Measurements from ENCODE around the gene EVA1C. TPM values are rescaled to one million over a fixed set of nuclear protein-coding genes. Genes with fewer than 3 reads are reported as not detected.
A peak's percentile ranks its signal among the peaks of the same experiment; 100 is the strongest.

The EVA1C gene
- total and polyA plus RNA-seq, 2 donors (not counting 1 experiment from before 2014, with no cell fraction given): 2.4 to 4.6 TPM

DNA sequence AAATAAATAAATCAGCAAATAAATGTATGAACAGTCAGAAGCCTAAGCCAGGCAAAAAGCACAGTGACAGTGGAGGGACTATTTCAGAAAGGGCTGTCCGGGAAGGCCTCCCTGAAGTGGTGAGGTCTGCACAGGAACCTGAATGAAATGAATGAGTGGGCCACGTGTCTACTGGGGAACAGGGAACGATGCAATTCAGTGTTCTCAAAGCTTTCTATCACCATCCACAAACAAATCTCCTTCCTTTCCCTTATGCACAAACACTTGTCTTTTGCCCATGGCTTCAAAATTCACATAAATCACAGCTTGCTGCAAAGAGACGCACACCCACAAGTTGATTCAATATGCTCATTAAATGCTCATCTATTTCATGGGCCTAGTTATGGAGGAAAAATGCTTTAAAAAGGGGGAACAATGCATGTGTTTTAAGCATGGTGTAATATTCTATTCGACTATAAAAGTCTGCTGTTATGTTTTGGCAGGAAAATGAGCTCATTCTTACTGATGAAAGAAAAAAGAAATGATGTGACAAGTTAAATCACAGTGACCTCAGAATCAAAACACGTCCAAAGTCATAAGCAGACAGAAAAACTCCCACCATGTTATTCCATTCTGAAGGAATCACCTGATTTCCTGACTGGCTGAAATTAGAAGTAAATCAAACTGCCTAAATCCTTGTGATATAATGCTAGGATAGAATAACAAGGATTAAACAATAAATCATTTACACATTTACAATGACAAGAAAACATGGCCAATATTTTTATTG is 41.3 kb upstream of the EVA1C start:
- Histone ChIP-seq H3K27me3 (ENCODE audit: control insufficient read depth, insufficient read depth, low read length) (no peaks in the 10 kb centered on the region), H3K4me3 (replicated peaks in 1 of 4; ENCODE audit: control extremely low read depth in 1 of 4, insufficient read depth in 1 of 4, low read depth in 3 of 4, low read length in 4 of 4) (no peak overlapping the region), H3K4me2 (ENCODE audit: extremely low read depth, insufficient read depth, low read length) (no peak overlapping the region), H3K9ac (ENCODE audit: insufficient read depth, low read length) (no peak overlapping the region), H3K79me2 (ENCODE audit: control insufficient read depth, insufficient read depth, low read length) (peaks cover 6% of the 10 kb centered on the region), H3K27ac (ENCODE audit: insufficient read depth, low read length) (peak overlapping the region; percentile 42), H4K20me1 (ENCODE audit: control insufficient read depth, extremely low read depth, insufficient read depth, low read length) (no peaks in the 10 kb centered on the region), H3K4me1 (ENCODE audit: control insufficient read depth, extremely low read depth, insufficient read depth, low read length) (peaks cover 5% of the 10 kb centered on the region), H3K36me3 (ENCODE audit: control insufficient read depth, insufficient read depth, low read length) (peaks cover 20% of the 10 kb centered on the region), H3K9me3 (ENCODE audit: control insufficient read depth, insufficient read depth, low read depth, low read length) (no peaks in the 10 kb centered on the region), H2AFZ (ENCODE audit: low read length) (no peak overlapping the region)
- TF ChIP-seq, protein P1, sequence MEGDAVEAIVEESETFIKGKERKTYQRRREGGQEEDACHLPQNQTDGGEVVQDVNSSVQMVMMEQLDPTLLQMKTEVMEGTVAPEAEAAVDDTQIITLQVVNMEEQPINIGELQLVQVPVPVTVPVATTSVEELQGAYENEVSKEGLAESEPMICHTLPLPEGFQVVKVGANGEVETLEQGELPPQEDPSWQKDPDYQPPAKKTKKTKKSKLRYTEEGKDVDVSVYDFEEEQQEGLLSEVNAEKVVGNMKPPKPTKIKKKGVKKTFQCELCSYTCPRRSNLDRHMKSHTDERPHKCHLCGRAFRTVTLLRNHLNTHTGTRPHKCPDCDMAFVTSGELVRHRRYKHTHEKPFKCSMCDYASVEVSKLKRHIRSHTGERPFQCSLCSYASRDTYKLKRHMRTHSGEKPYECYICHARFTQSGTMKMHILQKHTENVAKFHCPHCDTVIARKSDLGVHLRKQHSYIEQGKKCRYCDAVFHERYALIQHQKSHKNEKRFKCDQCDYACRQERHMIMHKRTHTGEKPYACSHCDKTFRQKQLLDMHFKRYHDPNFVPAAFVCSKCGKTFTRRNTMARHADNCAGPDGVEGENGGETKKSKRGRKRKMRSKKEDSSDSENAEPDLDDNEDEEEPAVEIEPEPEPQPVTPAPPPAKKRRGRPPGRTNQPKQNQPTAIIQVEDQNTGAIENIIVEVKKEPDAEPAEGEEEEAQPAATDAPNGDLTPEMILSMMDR (conservative IDR thresholded peaks at IDR 0.05 in 1 of 2, IDR thresholded peaks at IDR 0.05 in 1 of 2; ENCODE audit: low read depth in 1 of 2, low read length in 2 of 2): no peak
- no peak for TF ChIP-seq EZH2 (IDR thresholded peaks at IDR 0.05; ENCODE audit: low read length, missing control alignments)
- DNase-seq (ENCODE audit: low read depth in 2 of 2): peak; percentile 33 to 54

- peaks cover 6% of the 10 kb centered on the region for H3K79me2 ChIP-seq (ENCODE audit: control insufficient read depth, insufficient read depth, low read length)
- peak; percentile 64 to 90 for DNase-seq (ENCODE audit: low read depth in 2 of 2)
- H3K4me1 ChIP-seq (ENCODE audit: control insufficient read depth, extremely low read depth, insufficient read depth, low read length): peaks cover 5% of the 10 kb centered on the region
- no peak for TF ChIP-seq EZH2 (IDR thresholded peaks at IDR 0.05; ENCODE audit: low read length, missing control alignments)
- TF ChIP-seq, protein P1 (conservative IDR thresholded peaks at IDR 0.05 in 1 of 2, IDR thresholded peaks at IDR 0.05 in 1 of 2; ENCODE audit: low read depth in 1 of 2, low read length in 2 of 2): no peak
- peak overlapping the region; percentile 38 for H3K27ac ChIP-seq (ENCODE audit: insufficient read depth, low read length)
- no peaks in the 10 kb centered on the region for H3K27me3 ChIP-seq (ENCODE audit: control insufficient read depth, insufficient read depth, low read length)
- H4K20me1 ChIP-seq (ENCODE audit: control insufficient read depth, extremely low read depth, insufficient read depth, low read length): no peaks in the 10 kb centered on the region
- H3K9me3 ChIP-seq (ENCODE audit: control insufficient read depth, insufficient read depth, low read depth, low read length): no peaks in the 10 kb centered on the region
- H3K4me2 ChIP-seq (ENCODE audit: extremely low read depth, insufficient read depth, low read length): peak overlapping the region; percentile 39
- H3K4me3 ChIP-seq (replicated peaks in 1 of 4; ENCODE audit: control extremely low read depth in 1 of 4, insufficient read depth in 1 of 4, low read depth in 3 of 4, low read length in 4 of 4): no peak overlapping the region
- no peak overlapping the region for H2AFZ ChIP-seq (ENCODE audit: low read length)
- peaks cover 15% of the 10 kb centered on the region for H3K36me3 ChIP-seq (ENCODE audit: control insufficient read depth, insufficient read depth, low read length)
- H3K9ac ChIP-seq (ENCODE audit: insufficient read depth, low read length): no peak overlapping the region
These were observed 40.6 kb upstream of the EVA1C start for GRCh38 chr21:32371913-32372314.

DNA sequence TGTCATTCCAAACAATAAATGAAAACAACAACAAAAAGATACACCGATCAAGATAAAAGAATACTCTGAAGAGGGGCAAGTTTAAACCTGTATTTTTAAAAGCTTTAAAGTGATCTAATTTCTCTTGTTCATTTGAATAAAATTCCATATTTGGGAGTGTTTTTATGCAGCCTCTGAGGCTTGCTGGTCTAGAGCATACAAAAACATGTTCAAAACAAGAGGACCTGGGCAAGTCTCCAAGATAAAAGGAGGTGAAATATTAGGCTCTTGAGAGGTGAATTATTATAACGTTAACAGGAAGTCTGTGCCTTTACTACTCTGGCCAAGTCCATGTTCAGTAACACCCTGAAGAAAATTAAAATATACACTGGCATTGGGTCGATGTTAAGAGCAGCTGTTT is 39.8 kb upstream of the EVA1C start:
- Histone ChIP-seq H3K79me2 (ENCODE audit: control insufficient read depth, insufficient read depth, low read length) (peaks cover 6% of the 10 kb centered on the region), H3K27me3 (ENCODE audit: control insufficient read depth, insufficient read depth, low read length) (no peaks in the 10 kb centered on the region), H3K36me3 (ENCODE audit: control insufficient read depth, insufficient read depth, low read length) (peaks cover 19% of the 10 kb centered on the region), H3K9me3 (ENCODE audit: control insufficient read depth, insufficient read depth, low read depth, low read length) (no peaks in the 10 kb centered on the region), H3K4me1 (ENCODE audit: control insufficient read depth, extremely low read depth, insufficient read depth, low read length) (peaks cover 5% of the 10 kb centered on the region), H3K9ac (ENCODE audit: insufficient read depth, low read length) (no peak overlapping the region), H2AFZ (ENCODE audit: low read length) (no peak overlapping the region), H3K27ac (ENCODE audit: insufficient read depth, low read length) (no peak overlapping the region), H3K4me3 (replicated peaks in 1 of 4; ENCODE audit: control extremely low read depth in 1 of 4, insufficient read depth in 1 of 4, low read depth in 3 of 4, low read length in 4 of 4) (no peak overlapping the region), H3K4me2 (ENCODE audit: extremely low read depth, insufficient read depth, low read length) (no peak overlapping the region), H4K20me1 (ENCODE audit: control insufficient read depth, extremely low read depth, insufficient read depth, low read length) (no peaks in the 10 kb centered on the region)
- TF ChIP-seq, protein P1 (conservative IDR thresholded peaks at IDR 0.05 in 1 of 2, IDR thresholded peaks at IDR 0.05 in 1 of 2; ENCODE audit: low read depth in 1 of 2, low read length in 2 of 2): no peak
- TF ChIP-seq EZH2 (IDR thresholded peaks at IDR 0.05; ENCODE audit: low read length, missing control alignments): no peak
- peak in 1 of 2 donors; percentile 77 for DNase-seq (ENCODE audit: low read depth in 2 of 2)
